HEK293 (cell line): ENCODE results near the gene ZBED4.

ENCODE experiments used
- CTCF ChIA-PET: fragments of 350-600 bp; formaldehyde crosslinking; extraction: SDS; loops from one replicate; lab custom pipeline; 2021; ENCODE audit warnings: antibody characterized with exemption; lab: Yijun Ruan, JAX
- POLR2A ChIA-PET: fragments of 300-600 bp; formaldehyde crosslinking; extraction: SDS; loops from one replicate; lab custom pipeline; 2020; ENCODE audit warnings: antibody characterized with exemption, inconsistent platforms; lab: Yijun Ruan, JAX
- H3K27ac ChIP-seq: fragments of 200-500 bp; sonication (Bioruptor generic); 2 replicates; pipeline ENCODE4 v1.5.1; 2014; ENCODE audit warnings: low read depth, low read length, control low read depth, inconsistent platforms; ENCODE audit errors: extremely low read depth
- H3K36me3 ChIP-seq, 2 experiments: fragments of 200-500 bp in 1 of 2; sonication (Bioruptor generic) in 1 of 2; 1 replicate in 1 of 2; 2 replicates in 1 of 2; pipeline ENCODE4 v1.5.1; 2014 to 2017; ENCODE audit warnings: inconsistent platforms in 2 of 2, low read length in 2 of 2; ENCODE audit not compliant: control insufficient read depth in 2 of 2, insufficient read depth in 1 of 2
- H3K4me1 ChIP-seq: fragments of 200-500 bp; sonication (Bioruptor generic); 2 replicates; pipeline ENCODE4 v1.5.1; 2014; ENCODE audit warnings: mild to moderate bottlenecking, low read length, inconsistent platforms; ENCODE audit not compliant: control insufficient read depth, insufficient read depth
- H3K4me3 ChIP-seq: 2 replicates; pipeline ENCODE4 v1.5.1; 2011; ENCODE audit warnings: low read depth, mild to moderate bottlenecking, control low read depth, low read length, moderate library complexity
- H3K9me3 ChIP-seq: fragments of 200-500 bp; sonication (Bioruptor generic); 2 replicates; pipeline ENCODE4 v1.5.1; 2014; ENCODE audit warnings: low read depth, low read length, inconsistent platforms; ENCODE audit not compliant: control insufficient read depth, insufficient read depth
- HOXC10 ChIP-seq: sonication (generic); formaldehyde crosslinking; IDR thresholded peaks from 2 replicates; pipeline ENCODE4 v1.8.1; 2023; ENCODE audit warnings: mild to moderate bottlenecking, missing genetic modification reagents
- HOXD13 ChIP-seq: sonication (generic); formaldehyde crosslinking; IDR thresholded peaks from 2 replicates; pipeline ENCODE4 v1.8.0; 2022; ENCODE audit warnings: missing genetic modification reagents, borderline replicate concordance
- KLF8 ChIP-seq: fragments of 450-650 bp; formaldehyde crosslinking; IDR thresholded peaks from 2 replicates; pipeline ENCODE4 v1.5.1; 2016; ENCODE audit warnings: missing biosample characterization, missing genetic modification characterization
- REST ChIP-seq: fragments of 450-650 bp; formaldehyde crosslinking; IDR thresholded peaks from 2 replicates; pipeline ENCODE4 v1.5.1; 2016; ENCODE audit warnings: missing biosample characterization, missing genetic modification characterization
- SETDB1 ChIP-seq: IDR thresholded peaks from one replicate; pipeline ENCODE4 v1.6.1; 2017; ENCODE audit warnings: mild to moderate bottlenecking, low read length, moderate library complexity, mixed read lengths; ENCODE audit not compliant: insufficient read length
- YY2 ChIP-seq: fragments of 450-650 bp; formaldehyde crosslinking; IDR thresholded peaks from 2 replicates; pipeline ENCODE4 v1.5.1; 2016; ENCODE audit warnings: missing biosample characterization, missing genetic modification characterization
- ZBTB1 ChIP-seq: fragments of 450-650 bp; formaldehyde crosslinking; IDR thresholded peaks from 2 replicates; pipeline ENCODE4 v1.5.1; 2016; ENCODE audit warnings: missing biosample characterization, missing genetic modification characterization
- ZNF112 ChIP-seq: fragments of 450-650 bp; formaldehyde crosslinking; IDR thresholded peaks from 2 replicates; pipeline ENCODE4 v1.5.0; 2017; ENCODE audit warnings: missing biosample characterization, missing genetic modification characterization
- ZNF132 ChIP-seq: fragments of 450-650 bp; formaldehyde crosslinking; IDR thresholded peaks from 2 replicates; pipeline ENCODE4 v1.5.1; 2017; ENCODE audit warnings: missing biosample characterization, missing genetic modification characterization, borderline replicate concordance
- ZNF138 ChIP-seq: fragments of 450-650 bp; formaldehyde crosslinking; IDR thresholded peaks from 2 replicates; pipeline ENCODE4 v1.5.1; 2016; ENCODE audit warnings: missing biosample characterization, missing genetic modification characterization, borderline replicate concordance
- ZNF274 ChIP-seq, 2 experiments: fragments of 200-500 bp in 1 of 2; fragments of 450-650 bp in 1 of 2; sonication (Bioruptor generic) in 1 of 2; formaldehyde crosslinking in 1 of 2; IDR thresholded peaks; 2 replicates each; pipeline versions ENCODE4 v1.5.1 to v1.6.1; 2014 to 2016; ENCODE audit warnings: borderline replicate concordance in 1 of 2, inconsistent platforms in 1 of 2, low read length in 1 of 2, missing biosample characterization in 1 of 2, missing genetic modification characterization in 1 of 2
- ZNF292 ChIP-seq: fragments of 450-650 bp; formaldehyde crosslinking; IDR thresholded peaks from 2 replicates; pipeline ENCODE4 v1.5.1; 2016; ENCODE audit warnings: low read depth, missing biosample characterization, missing genetic modification characterization, borderline replicate concordance
- ZNF335 ChIP-seq: fragments of 450-650 bp; formaldehyde crosslinking; conservative IDR thresholded peaks from 2 replicates; pipeline ENCODE4 v1.5.1; 2016; ENCODE audit warnings: missing biosample characterization, missing genetic modification characterization
- ZNF433 ChIP-seq: fragments of 450-650 bp; formaldehyde crosslinking; IDR thresholded peaks from 2 replicates; pipeline ENCODE4 v1.5.1; 2016; ENCODE audit warnings: missing biosample characterization, missing genetic modification characterization, low read depth
- ZNF544 ChIP-seq: fragments of 450-650 bp; formaldehyde crosslinking; IDR thresholded peaks from 2 replicates; pipeline ENCODE4 v1.5.0; 2017; ENCODE audit warnings: missing biosample characterization, missing genetic modification characterization
- ZNF571 ChIP-seq: fragments of 450-650 bp; formaldehyde crosslinking; IDR thresholded peaks from 2 replicates; pipeline ENCODE4 v1.5.0; 2017; ENCODE audit warnings: missing biosample characterization, missing genetic modification characterization
- ZNF777 ChIP-seq: fragments of 450-650 bp; formaldehyde crosslinking; IDR thresholded peaks from 2 replicates; pipeline ENCODE4 v1.5.1; 2017; ENCODE audit warnings: missing biosample characterization, missing genetic modification characterization, borderline replicate concordance
- ZSCAN30 ChIP-seq: fragments of 450-650 bp; IDR thresholded peaks from 2 replicates; pipeline ENCODE4 v1.5.1; 2018; ENCODE audit warnings: missing biosample characterization, mild to moderate bottlenecking, missing genetic modification characterization, moderate library complexity
- TF ChIP-seq, protein P1 (sequence below): fragments of 450-650 bp; formaldehyde crosslinking; IDR thresholded peaks from 2 replicates; pipeline ENCODE4 v1.5.1; 2016; ENCODE audit warnings: missing biosample characterization, missing genetic modification characterization
- TF ChIP-seq, protein P2 (sequence below): fragments of 450-650 bp; formaldehyde crosslinking; IDR thresholded peaks from 2 replicates; pipeline ENCODE4 v1.5.1; 2016; ENCODE audit warnings: missing biosample characterization, missing genetic modification characterization, borderline replicate concordance
- TF ChIP-seq, protein P3 (sequence below): fragments of 450-650 bp; formaldehyde crosslinking; IDR thresholded peaks from 2 replicates; pipeline ENCODE4 v1.5.1; 2016; ENCODE audit warnings: missing biosample characterization, missing genetic modification characterization

The ZBED4 gene

GRCh38 chr22:49924113-49924833, 70.6 kb downstream of the ZBED4 start:
- Histone ChIP-seq H3K36me3 (peaks cover 0 to 59% of the 10 kb centered on the region in 2 experiments; a peak in 1 of 3 replicates), H3K4me1 (no peaks in the 10 kb centered on the region), H3K4me3 (no peak overlapping the region), H3K9me3 (no peaks in the 10 kb centered on the region), H3K27ac (no peak overlapping the region)
- POLR2A ChIA-PET, result no interaction called here
- no peak for TF ChIP-seq ZNF571 (tag by site-specific recombination)
- TF ChIP-seq HOXC10, result no peak
- TF ChIP-seq ZNF335 (tag by site-specific recombination), result no peak
- no peak for TF ChIP-seq ZNF544 (tag by site-specific recombination)
- TF ChIP-seq ZNF274 (IDR thresholded peaks at IDR 0.05; ENCODE audit: low read length), result no peak
- TF ChIP-seq ZNF274 (tag by site-specific recombination; IDR thresholded peaks at IDR 0.05; ENCODE audit: borderline replicate concordance), result no peak
- TF ChIP-seq REST (tag by site-specific recombination), result no peak
- TF ChIP-seq ZSCAN30 (tag by site-specific recombination), result no peak
- no peak for TF ChIP-seq SETDB1
- no peak for TF ChIP-seq ZBTB1 (tag by site-specific recombination)
- TF ChIP-seq YY2 (tag by site-specific recombination), result no peak
- CTCF ChIA-PET, result interaction anchor here (0.6 to 1.0 kb wide), 2 partner anchors 106 to 772 kb away, joined by 3 read pairs; no protein-coding TSS in a partner anchor

DNA sequence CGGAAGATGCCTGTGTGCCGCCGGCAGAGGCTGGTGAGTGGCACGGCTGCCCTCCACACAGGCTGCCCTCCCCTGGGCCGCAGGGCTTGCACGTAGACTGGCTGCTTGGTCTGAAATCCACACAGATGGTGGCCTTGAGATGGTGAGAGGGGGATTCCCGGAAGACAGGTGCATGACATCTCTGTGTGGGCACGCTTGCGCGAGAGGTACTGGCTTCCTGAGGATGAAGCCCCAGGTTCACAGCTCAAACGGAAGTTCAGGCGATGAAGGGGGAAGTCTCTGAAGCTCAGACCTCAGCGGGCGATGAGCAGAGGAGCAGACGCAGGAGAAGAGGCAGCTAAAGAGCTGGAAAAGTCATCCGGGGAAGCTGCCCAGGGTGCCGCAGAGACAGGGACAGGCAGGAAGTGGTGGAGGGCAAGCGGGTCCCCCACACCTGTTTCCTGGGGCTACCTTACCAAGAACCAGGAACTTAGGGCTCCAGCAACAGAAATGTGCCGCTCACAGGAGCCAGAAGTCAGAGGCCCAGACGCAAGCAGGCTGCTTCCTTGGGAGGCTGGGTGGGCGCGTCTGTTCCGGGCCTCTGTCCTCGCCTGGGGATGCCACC, 72.0 kb downstream of the ZBED4 start:
- no peaks in the 10 kb centered on the region for H3K9me3 ChIP-seq
- POLR2A ChIA-PET, result no interaction called here
- no peak overlapping the region for H3K27ac ChIP-seq
- no peak overlapping the region for H3K4me3 ChIP-seq
- peaks cover 0 to 49% of the 10 kb centered on the region in 2 experiments; a peak in 1 of 3 replicates for H3K36me3 ChIP-seq
- CTCF ChIA-PET, result interaction anchor here (0.7 to 1.3 kb wide), 3 partner anchors 105 to 612 kb away, joined by 3 to 8 read pairs (median 4); no protein-coding TSS in a partner anchor
- H3K4me1 ChIP-seq, result no peaks in the 10 kb centered on the region
- TF ChIP-seq ZNF777 (tag by site-specific recombination) (no peak), KLF8 (tag by site-specific recombination) (no peak), ZNF433 (no peak), ZNF132 (no peak), HOXD13 (no peak), ZNF571 (tag by site-specific recombination) (no peak), ZNF138 (no peak), ZNF292 (tag by site-specific recombination) (no peak), ZNF112 (tag by site-specific recombination) (no peak)
- TF ChIP-seq, protein P1, sequence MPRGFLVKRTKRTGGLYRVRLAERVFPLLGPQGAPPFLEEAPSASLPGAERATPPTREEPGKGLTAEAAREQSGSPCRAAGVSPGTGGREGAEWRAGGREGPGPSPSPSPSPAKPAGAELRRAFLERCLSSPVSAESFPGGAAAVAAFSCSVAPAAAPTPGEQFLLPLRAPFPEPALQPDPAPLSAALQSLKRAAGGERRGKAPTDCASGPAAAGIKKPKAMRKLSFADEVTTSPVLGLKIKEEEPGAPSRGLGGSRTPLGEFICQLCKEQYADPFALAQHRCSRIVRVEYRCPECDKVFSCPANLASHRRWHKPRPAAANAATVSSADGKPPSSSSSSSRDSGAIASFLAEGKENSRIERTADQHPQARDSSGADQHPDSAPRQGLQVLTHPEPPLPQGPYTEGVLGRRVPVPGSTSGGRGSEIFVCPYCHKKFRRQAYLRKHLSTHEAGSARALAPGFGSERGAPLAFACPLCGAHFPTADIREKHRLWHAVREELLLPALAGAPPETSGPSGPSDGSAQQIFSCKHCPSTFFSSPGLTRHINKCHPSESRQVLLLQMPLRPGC (tag by site-specific recombination), result no peak
- TF ChIP-seq, protein P2, sequence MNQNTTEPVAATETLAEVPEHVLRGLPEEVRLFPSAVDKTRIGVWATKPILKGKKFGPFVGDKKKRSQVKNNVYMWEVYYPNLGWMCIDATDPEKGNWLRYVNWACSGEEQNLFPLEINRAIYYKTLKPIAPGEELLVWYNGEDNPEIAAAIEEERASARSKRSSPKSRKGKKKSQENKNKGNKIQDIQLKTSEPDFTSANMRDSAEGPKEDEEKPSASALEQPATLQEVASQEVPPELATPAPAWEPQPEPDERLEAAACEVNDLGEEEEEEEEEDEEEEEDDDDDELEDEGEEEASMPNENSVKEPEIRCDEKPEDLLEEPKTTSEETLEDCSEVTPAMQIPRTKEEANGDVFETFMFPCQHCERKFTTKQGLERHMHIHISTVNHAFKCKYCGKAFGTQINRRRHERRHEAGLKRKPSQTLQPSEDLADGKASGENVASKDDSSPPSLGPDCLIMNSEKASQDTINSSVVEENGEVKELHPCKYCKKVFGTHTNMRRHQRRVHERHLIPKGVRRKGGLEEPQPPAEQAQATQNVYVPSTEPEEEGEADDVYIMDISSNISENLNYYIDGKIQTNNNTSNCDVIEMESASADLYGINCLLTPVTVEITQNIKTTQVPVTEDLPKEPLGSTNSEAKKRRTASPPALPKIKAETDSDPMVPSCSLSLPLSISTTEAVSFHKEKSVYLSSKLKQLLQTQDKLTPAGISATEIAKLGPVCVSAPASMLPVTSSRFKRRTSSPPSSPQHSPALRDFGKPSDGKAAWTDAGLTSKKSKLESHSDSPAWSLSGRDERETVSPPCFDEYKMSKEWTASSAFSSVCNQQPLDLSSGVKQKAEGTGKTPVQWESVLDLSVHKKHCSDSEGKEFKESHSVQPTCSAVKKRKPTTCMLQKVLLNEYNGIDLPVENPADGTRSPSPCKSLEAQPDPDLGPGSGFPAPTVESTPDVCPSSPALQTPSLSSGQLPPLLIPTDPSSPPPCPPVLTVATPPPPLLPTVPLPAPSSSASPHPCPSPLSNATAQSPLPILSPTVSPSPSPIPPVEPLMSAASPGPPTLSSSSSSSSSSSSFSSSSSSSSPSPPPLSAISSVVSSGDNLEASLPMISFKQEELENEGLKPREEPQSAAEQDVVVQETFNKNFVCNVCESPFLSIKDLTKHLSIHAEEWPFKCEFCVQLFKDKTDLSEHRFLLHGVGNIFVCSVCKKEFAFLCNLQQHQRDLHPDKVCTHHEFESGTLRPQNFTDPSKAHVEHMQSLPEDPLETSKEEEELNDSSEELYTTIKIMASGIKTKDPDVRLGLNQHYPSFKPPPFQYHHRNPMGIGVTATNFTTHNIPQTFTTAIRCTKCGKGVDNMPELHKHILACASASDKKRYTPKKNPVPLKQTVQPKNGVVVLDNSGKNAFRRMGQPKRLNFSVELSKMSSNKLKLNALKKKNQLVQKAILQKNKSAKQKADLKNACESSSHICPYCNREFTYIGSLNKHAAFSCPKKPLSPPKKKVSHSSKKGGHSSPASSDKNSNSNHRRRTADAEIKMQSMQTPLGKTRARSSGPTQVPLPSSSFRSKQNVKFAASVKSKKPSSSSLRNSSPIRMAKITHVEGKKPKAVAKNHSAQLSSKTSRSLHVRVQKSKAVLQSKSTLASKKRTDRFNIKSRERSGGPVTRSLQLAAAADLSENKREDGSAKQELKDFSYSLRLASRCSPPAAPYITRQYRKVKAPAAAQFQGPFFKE (tag by site-specific recombination), result no peak
- TF ChIP-seq, protein P3, sequence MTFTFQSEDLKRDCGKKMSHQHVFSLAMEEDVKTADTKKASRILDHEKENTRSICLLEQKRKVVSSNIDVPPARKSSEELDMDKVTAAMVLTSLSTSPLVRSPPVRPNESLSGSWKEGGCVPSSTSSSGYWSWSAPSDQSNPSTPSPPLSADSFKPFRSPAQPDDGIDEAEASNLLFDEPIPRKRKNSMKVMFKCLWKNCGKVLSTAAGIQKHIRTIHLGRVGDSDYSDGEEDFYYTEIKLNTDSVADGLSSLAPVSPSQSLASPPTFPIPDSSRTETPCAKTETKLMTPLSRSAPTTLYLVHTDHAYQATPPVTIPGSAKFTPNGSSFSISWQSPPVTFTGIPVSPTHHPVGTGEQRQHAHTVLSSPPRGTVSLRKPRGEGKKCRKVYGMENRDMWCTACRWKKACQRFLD (tag by site-specific recombination), result no peak
